ENCODE results near the gene ATG14.
"Not testable (repeated sequence)": the region's sequence is repeated elsewhere in the genome, so short reads cannot be mapped to it uniquely, and the experiment has no call there.

The ATG14 gene

GRCh38 chr14:55411426-55412389, at the start of gene ATG14:
TSS of gene ATG14 (minus strand) at chr14:55411830. CDS start at chr14:55411822, 8 bp downstream.
- DNase-seq = peak; percentile 77

- no peak for DNase-seq
Measured at GRCh38 chr14:55458800-55459515, 47.3 kb upstream of the ATG14 start.

- DNase-seq = no peak
Measured at GRCh38 chr14:55457496-55457895, 45.9 kb upstream of the ATG14 start.

GRCh38 chr14:55456411-55456810, 44.8 kb upstream of the ATG14 start:
- DNase-seq = not testable (repeated sequence)

GRCh38 chr14:55454264-55455002, 42.8 kb upstream of the ATG14 start:
- DNase-seq = peak; percentile 67

- DNase-seq = no peak
Measured at GRCh38 chr14:55451950-55452349, 40.3 kb upstream of the ATG14 start.

- peak; percentile 43 for DNase-seq
Measured at GRCh38 chr14:55451398-55451797, 39.8 kb upstream of the ATG14 start.

GRCh38 chr14:55450987-55451386, 39.4 kb upstream of the ATG14 start:
- no peak for DNase-seq

- DNase-seq = no peak
Measured at GRCh38 chr14:55450539-55450938, 38.9 kb upstream of the ATG14 start.

- peak; percentile 30 for DNase-seq
Measured at GRCh38 chr14:55450124-55450523, 38.5 kb upstream of the ATG14 start.

GRCh38 chr14:55449116-55449515, 37.5 kb upstream of the ATG14 start:
- DNase-seq = no peak

GRCh38 chr14:55448141-55448614, 36.5 kb upstream of the ATG14 start:
- no peak for DNase-seq

- no peak for DNase-seq
Measured at GRCh38 chr14:55446833-55447232, 35.2 kb upstream of the ATG14 start.

GRCh38 chr14:55446127-55446736, 34.6 kb upstream of the ATG14 start:
- DNase-seq = peak; percentile 66

GRCh38 chr14:55441286-55441685, 29.7 kb upstream of the ATG14 start:
- no peak for DNase-seq

GRCh38 chr14:55440385-55440784, 28.8 kb upstream of the ATG14 start, which contains the start of gene TBPL2:
TSS of gene TBPL2 (minus strand) at chr14:55440616. CDS start at chr14:55440449, 167 bp downstream.
- no peak for DNase-seq

GRCh38 chr14:55438066-55438683, 26.5 kb upstream of the ATG14 start:
- peak; percentile 55 for DNase-seq

GRCh38 chr14:55436931-55437330, 25.3 kb upstream of the ATG14 start:
- DNase-seq = no peak

GRCh38 chr14:55436519-55436918, 24.9 kb upstream of the ATG14 start:
- no peak for DNase-seq

GRCh38 chr14:55434805-55435174, 23.2 kb upstream of the ATG14 start:
- DNase-seq = no peak

- peak; percentile 11 for DNase-seq
Measured at GRCh38 chr14:55433880-55434804, 22.5 kb upstream of the ATG14 start.
